Mesenchymal stem cell (in vitro differentiated cells and primary cell): ENCODE measurements around the gene TBC1D30.

Experiments used
- DNase-seq: peaks from one replicate; pipeline ENCODE4 v3.0.0-alpha.2; 2013
- H2AFZ ChIP-seq: one replicate; pipeline ENCODE4 v1.6.1; 2013; ENCODE audit warnings: low read depth, mild to moderate bottlenecking, control low read depth, inconsistent platforms, low read length, moderate library complexity
- H2AK5ac ChIP-seq: 2 replicates; pipeline ENCODE4 v1.6.1; 2013; ENCODE audit warnings: low read length, moderate library complexity, mild to moderate bottlenecking, inconsistent platforms; ENCODE audit not compliant: severe bottlenecking
- H2BK120ac ChIP-seq: one replicate; pipeline ENCODE4 v1.6.1; 2013; ENCODE audit warnings: low read depth, mild to moderate bottlenecking, inconsistent platforms, low read length, moderate library complexity
- H2BK12ac ChIP-seq, 2 experiments: one replicate each; pipeline ENCODE4 v1.6.1; 2013; ENCODE audit warnings: inconsistent platforms in 2 of 2, low read length in 2 of 2, mild to moderate bottlenecking in 2 of 2, moderate library complexity in 2 of 2, control low read depth in 1 of 2
- H2BK15ac ChIP-seq: one replicate; pipeline ENCODE4 v1.6.1; 2013; ENCODE audit warnings: mild to moderate bottlenecking, low read depth, inconsistent platforms; ENCODE audit not compliant: poor library complexity, severe bottlenecking
- H2BK5ac ChIP-seq: 2 replicates; pipeline ENCODE4 v1.6.1; 2013; ENCODE audit warnings: low read depth, mild to moderate bottlenecking, low read length, control low read depth, inconsistent platforms; ENCODE audit not compliant: poor library complexity, severe bottlenecking
- H3K14ac ChIP-seq, 2 experiments: one replicate each; pipeline ENCODE4 v1.6.1; 2013; ENCODE audit warnings: inconsistent platforms in 2 of 2, low read length in 2 of 2, control low read depth in 1 of 2, mild to moderate bottlenecking in 1 of 2, moderate library complexity in 1 of 2
- H3K18ac ChIP-seq, 2 experiments: one replicate each; pipeline ENCODE4 v1.6.1; 2013; ENCODE audit warnings: inconsistent platforms in 2 of 2, low read length in 2 of 2, control low read depth in 1 of 2, low read depth in 1 of 2, mild to moderate bottlenecking in 1 of 2
- H3K23ac ChIP-seq, 2 experiments: one replicate each; pipeline ENCODE4 v1.6.1; 2013; ENCODE audit warnings: inconsistent platforms in 2 of 2, low read length in 2 of 2, mild to moderate bottlenecking in 2 of 2, moderate library complexity in 2 of 2, control low read depth in 1 of 2
- H3K27ac ChIP-seq: 2 replicates; pipeline ENCODE4 v1.5.1; 2013; ENCODE audit warnings: mild to moderate bottlenecking, moderate library complexity, low read length, control low read depth, inconsistent platforms; ENCODE audit not compliant: poor library complexity, severe bottlenecking
- H3K27me3 ChIP-seq, 2 experiments: 2 replicates each; pipeline versions ENCODE4 v1.6.1 to v1.7.0; 2013; ENCODE audit warnings: low read length in 2 of 2, mild to moderate bottlenecking in 2 of 2, moderate library complexity in 2 of 2, control low read depth in 1 of 2, inconsistent platforms in 1 of 2; ENCODE audit not compliant: control insufficient read depth in 1 of 2, insufficient read depth in 1 of 2
- H3K36me3 ChIP-seq, 2 experiments: 2 replicates each; pipeline versions ENCODE4 v1.6.1 to v1.7.0; 2013; ENCODE audit warnings: low read length in 2 of 2, control low read depth in 1 of 2, inconsistent platforms in 1 of 2, low read depth in 1 of 2, mild to moderate bottlenecking in 1 of 2; ENCODE audit not compliant: insufficient read depth in 2 of 2, control insufficient read depth in 1 of 2
- H3K4ac ChIP-seq, 2 experiments: one replicate each; pipeline ENCODE4 v1.6.1; 2013; ENCODE audit warnings: inconsistent platforms in 2 of 2, low read length in 2 of 2, mild to moderate bottlenecking in 2 of 2, moderate library complexity in 2 of 2, control low read depth in 1 of 2, low read depth in 1 of 2
- H3K4me1 ChIP-seq: 2 replicates; pipeline ENCODE4 v1.6.1; 2013; ENCODE audit warnings: low read depth, low read length, control low read depth; ENCODE audit not compliant: control insufficient read depth, insufficient read depth
- H3K4me2 ChIP-seq: 2 replicates; pipeline ENCODE4 v1.6.1; 2013; ENCODE audit warnings: low read length, mild to moderate bottlenecking, inconsistent platforms; ENCODE audit not compliant: poor library complexity, severe bottlenecking
- H3K4me3 ChIP-seq, 2 experiments: 2 replicates each; pipeline versions ENCODE4 v1.5.1 to v1.7.0; 2013; ENCODE audit warnings: low read length in 2 of 2, mild to moderate bottlenecking in 2 of 2, control low read depth in 1 of 2, low read depth in 1 of 2; ENCODE audit not compliant: insufficient read depth in 1 of 2
- H3K79me1 ChIP-seq: replicated peaks from 2 replicates; pipeline ENCODE4 v1.6.1; 2013; ENCODE audit warnings: mild to moderate bottlenecking, control low read depth, low read length, inconsistent platforms; ENCODE audit not compliant: poor library complexity, severe bottlenecking
- H3K9ac ChIP-seq: 2 replicates; pipeline ENCODE4 v1.7.0; 2013; ENCODE audit warnings: mild to moderate bottlenecking, low read length, moderate library complexity
- H3K9me3 ChIP-seq: 2 replicates; pipeline ENCODE4 v1.7.0; 2013; ENCODE audit warnings: mild to moderate bottlenecking, low read length; ENCODE audit not compliant: control insufficient read depth
- H4K8ac ChIP-seq: one replicate; pipeline ENCODE4 v1.6.1; 2013; ENCODE audit warnings: inconsistent platforms, mild to moderate bottlenecking, low read length, moderate library complexity
- H4K91ac ChIP-seq: one replicate; pipeline ENCODE4 v1.6.1; 2013; ENCODE audit warnings: mild to moderate bottlenecking, low read length, inconsistent platforms
- WGBS: methylation state at CpG from one replicate; pipeline ENCODE4 v1.1.7; 2013; ENCODE audit warnings: mixed read lengths; 5-methylcytosine and 5-hydroxymethylcytosine counted together

TBC1D30 gene

GRCh38 chr12:64828713-64829112 is 4.3 kb downstream of the TBC1D30 start:
- no peak overlapping the region for H2BK120ac ChIP-seq
- H3K14ac ChIP-seq: no peak overlapping the region
- H3K9ac ChIP-seq: no peak overlapping the region
- no peak overlapping the region for H2AK5ac ChIP-seq
- no peak overlapping the region for H3K18ac ChIP-seq
- no peaks in the 10 kb centered on the region for H3K79me1 ChIP-seq
- H3K4me3 ChIP-seq: no peak overlapping the region
- H2BK12ac ChIP-seq: no peak overlapping the region
- H2BK5ac ChIP-seq: no peak overlapping the region
- H2AFZ ChIP-seq: no peak overlapping the region
- no peak overlapping the region for H3K27ac ChIP-seq
- WGBS: 63% methylated on average over 6 of the region's 6 CpGs
- H4K8ac ChIP-seq: no peak overlapping the region
- no peak overlapping the region for H2BK15ac ChIP-seq
- peaks cover 0 to 2% of the 10 kb centered on the region in 2 experiments for H3K36me3 ChIP-seq
- H3K4me2 ChIP-seq: no peak overlapping the region
- no peak for DNase-seq
- no peak overlapping the region for H3K23ac ChIP-seq
- no peaks in the 10 kb centered on the region for H3K9me3 ChIP-seq
- peaks cover 19% of the 10 kb centered on the region for H3K4me1 ChIP-seq
- no peak overlapping the region for H3K4ac ChIP-seq
- peaks cover 48 to 52% of the 10 kb centered on the region in 2 experiments for H3K27me3 ChIP-seq
- H4K91ac ChIP-seq: no peak overlapping the region

DNA sequence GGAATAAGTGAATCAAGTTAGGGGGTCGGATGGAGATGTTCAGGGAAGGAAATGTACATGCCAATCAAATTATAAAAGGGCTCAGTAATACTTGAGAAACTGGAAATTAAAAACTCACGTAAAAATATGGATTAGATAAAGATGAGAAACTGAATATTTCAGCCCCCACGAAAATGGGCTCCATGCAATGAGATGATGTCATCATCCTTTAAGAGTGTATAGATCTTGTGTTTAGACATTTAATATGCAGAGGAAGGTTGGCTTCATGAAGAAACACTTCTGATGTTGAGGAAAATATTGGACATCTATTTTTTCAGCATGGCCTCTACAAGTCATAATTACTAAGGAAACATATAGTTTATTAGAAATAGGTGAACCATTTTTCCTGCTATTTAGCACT is 9.5 kb downstream of the TBC1D30 start:
- H2AFZ ChIP-seq: no peak overlapping the region
- 69% methylated on average over 3 of the region's 3 CpGs for WGBS
- no peak overlapping the region for H3K4me3 ChIP-seq
- H3K4me1 ChIP-seq: no peaks in the 10 kb centered on the region
- no peak overlapping the region for H3K9ac ChIP-seq
- H2BK12ac ChIP-seq: no peak overlapping the region
- no peak overlapping the region for H4K8ac ChIP-seq
- H3K27ac ChIP-seq: no peak overlapping the region
- no peaks in the 10 kb centered on the region for H3K9me3 ChIP-seq
- H3K27me3 ChIP-seq: peaks cover 5 to 9% of the 10 kb centered on the region in 2 experiments
- H3K79me1 ChIP-seq: no peaks in the 10 kb centered on the region
- H2BK120ac ChIP-seq: no peak overlapping the region
- DNase-seq: no peak
- no peak overlapping the region for H3K4me2 ChIP-seq
- no peak overlapping the region for H2BK5ac ChIP-seq
- no peak overlapping the region for H3K23ac ChIP-seq
- no peak overlapping the region for H2AK5ac ChIP-seq
- H3K18ac ChIP-seq: no peak overlapping the region
- H3K4ac ChIP-seq: no peak overlapping the region
- H4K91ac ChIP-seq: no peak overlapping the region
- H3K36me3 ChIP-seq: no peaks in the 10 kb centered on the region
- no peak overlapping the region for H2BK15ac ChIP-seq
- no peak overlapping the region for H3K14ac ChIP-seq

- Histone ChIP-seq H4K91ac (no peak overlapping the region), H3K9me3 (no peaks in the 10 kb centered on the region), H3K79me1 (no peaks in the 10 kb centered on the region), H2BK120ac (no peak overlapping the region), H3K4me2 (no peak overlapping the region), H2AFZ (no peak overlapping the region), H3K4ac (no peak overlapping the region), H3K18ac (no peak overlapping the region), H2BK15ac (no peak overlapping the region), H3K36me3 (no peaks in the 10 kb centered on the region), H3K4me1 (no peaks in the 10 kb centered on the region), H3K23ac (no peak overlapping the region), H3K4me3 (no peak overlapping the region), H3K27me3 (peaks cover 0 to 2% of the 10 kb centered on the region in 2 experiments), H3K14ac (no peak overlapping the region), H2BK5ac (no peak overlapping the region), H3K27ac (no peak overlapping the region), H4K8ac (no peak overlapping the region), H3K9ac (no peak overlapping the region), H2BK12ac (no peak overlapping the region), H2AK5ac (no peak overlapping the region)
- WGBS: 86% methylated on average over 4 of the region's 4 CpGs
- DNase-seq: no peak
Measured at GRCh38 chr12:64835901-64836300, 11.5 kb downstream of the TBC1D30 start.

DNA sequence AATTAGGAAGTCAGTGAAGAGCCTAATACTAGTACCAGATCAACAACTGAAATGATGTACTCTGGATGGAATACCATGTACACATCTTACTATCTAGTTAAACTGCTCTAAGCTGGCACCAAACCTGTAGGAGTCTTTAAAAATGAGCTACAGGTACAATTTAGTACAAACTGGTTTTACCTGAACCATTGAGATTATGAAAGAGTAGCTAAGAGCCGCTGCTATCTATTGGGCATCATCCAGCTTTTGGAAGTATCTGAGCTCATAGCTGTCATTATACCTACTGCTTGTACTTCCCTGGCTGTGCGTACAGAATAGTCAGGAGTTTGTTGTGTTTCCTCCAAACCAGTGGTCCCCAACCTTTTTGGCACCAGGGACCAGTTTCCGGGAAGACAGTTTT is 12.4 kb downstream of the TBC1D30 start:
- Histone ChIP-seq H2BK12ac (no peak overlapping the region), H2AK5ac (no peak overlapping the region), H3K18ac (no peak overlapping the region), H3K27ac (no peak overlapping the region), H3K4ac (no peak overlapping the region), H3K4me3 (no peak overlapping the region), H3K36me3 (no peaks in the 10 kb centered on the region), H3K4me2 (no peak overlapping the region), H4K8ac (no peak overlapping the region), H3K9ac (no peak overlapping the region), H2BK5ac (no peak overlapping the region), H3K27me3 (peaks cover 3 to 4% of the 10 kb centered on the region in 2 experiments), H3K23ac (no peak overlapping the region), H2AFZ (no peak overlapping the region), H3K4me1 (no peaks in the 10 kb centered on the region), H3K9me3 (no peaks in the 10 kb centered on the region), H3K79me1 (no peaks in the 10 kb centered on the region), H4K91ac (no peak overlapping the region), H2BK120ac (no peak overlapping the region), H2BK15ac (no peak overlapping the region), H3K14ac (no peak overlapping the region)
- WGBS: 97% methylated on average over 2 of the region's 3 CpGs
- no peak for DNase-seq
